Effector memory CD8-positive, alpha-beta T cell (primary cell): ENCODE data around the gene NSUN5.
"Not testable (repeated sequence)": the region's sequence is repeated elsewhere in the genome, so short reads cannot be mapped to it uniquely, and the experiment has no call there.

Experiments used
- ATAC-seq: fragments of 150-1000 bp; cut with Tn5 transposase; replicated peaks from 2 replicates; pipeline ENCODE4 v1.10.0; 2021; ENCODE audit warnings: mild to moderate bottlenecking, moderate library complexity
- DNase-seq, 3 experiments: peaks; one replicate each; pipeline ENCODE4 v3.0.0; 2021
- H3K27ac Mint-ChIP-seq, 2 donors: one replicate each; pipeline ENCODE4 v1.8.0; 2022; ENCODE audit warnings: mild to moderate bottlenecking in 2 of 2, mixed read lengths in 2 of 2, moderate library complexity in 2 of 2
- H3K27me3 Mint-ChIP-seq, 2 donors: one replicate each; pipeline ENCODE4 v1.8.0; 2022; ENCODE audit warnings: mixed read lengths in 2 of 2
- H3K36me3 Mint-ChIP-seq: one replicate; pipeline ENCODE4 v1.8.0; 2022; ENCODE audit warnings: mild to moderate bottlenecking, moderate library complexity, mixed read lengths; ENCODE audit not compliant: insufficient read depth
- H3K4me1 Mint-ChIP-seq, 2 donors: one replicate each; pipeline ENCODE4 v1.8.0; 2022; ENCODE audit warnings: low read depth in 2 of 2, mixed read lengths in 2 of 2
- H3K4me3 Mint-ChIP-seq, 2 donors: one replicate each; pipeline ENCODE4 v1.8.0; 2022; ENCODE audit warnings: mild to moderate bottlenecking in 2 of 2, mixed read lengths in 2 of 2, moderate library complexity in 2 of 2
- H3K9me3 Mint-ChIP-seq, 2 donors: one replicate each; pipeline ENCODE4 v1.8.0; 2022; ENCODE audit warnings: mixed read lengths in 2 of 2

Gene NSUN5

DNA sequence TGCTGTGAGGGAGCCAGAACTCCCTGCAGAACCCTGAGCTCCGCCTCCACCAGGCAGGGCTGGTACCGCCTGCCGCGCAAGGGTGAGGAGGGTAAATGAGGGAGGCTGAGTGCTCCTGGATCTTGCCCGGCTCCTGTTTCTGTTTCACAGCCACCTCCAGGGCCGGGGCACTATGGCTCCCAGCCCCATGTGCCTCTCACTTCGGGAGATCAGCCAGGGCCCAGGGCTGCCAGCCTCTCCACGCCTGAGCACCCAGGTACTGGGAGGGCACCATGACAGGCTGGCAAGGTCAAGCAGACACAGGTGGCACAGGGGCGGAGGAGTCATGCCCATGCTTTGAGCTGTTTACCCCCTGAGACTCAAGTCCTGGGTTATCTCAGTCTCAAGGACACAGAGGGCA lies 10.9 kb upstream of the NSUN5 start:
- H3K4me3 Mint-ChIP-seq, H3K27me3 Mint-ChIP-seq, H3K27ac Mint-ChIP-seq: not testable (repeated sequence)

DNA sequence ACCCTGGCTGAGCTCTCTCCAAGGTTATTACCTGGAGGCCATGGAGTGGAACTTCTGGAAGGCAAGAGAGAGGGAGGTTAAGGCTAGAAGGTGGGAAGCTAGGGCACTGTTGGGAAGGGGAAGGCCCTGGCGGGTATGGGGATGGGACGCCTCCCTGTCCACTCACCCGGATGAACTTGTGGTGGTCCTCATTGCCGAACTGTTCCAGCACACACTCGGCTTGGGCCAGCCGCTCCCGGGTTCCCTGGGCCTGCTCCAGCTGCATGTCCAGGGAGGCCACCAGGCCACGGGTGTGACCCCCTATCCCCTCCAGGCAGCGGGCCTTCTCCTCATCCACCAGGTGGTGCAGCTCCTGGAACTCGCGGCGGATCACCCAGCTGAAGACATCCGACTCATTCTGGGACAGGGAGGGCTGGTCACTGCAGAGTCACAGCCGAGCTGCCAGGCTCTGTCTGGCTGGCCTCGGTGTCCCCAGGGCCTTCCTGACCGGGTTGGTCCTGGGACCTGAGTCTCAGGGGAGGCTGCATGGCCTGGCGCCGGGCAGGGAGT lies 10.1 kb upstream of the NSUN5 start:
- H3K36me3 Mint-ChIP-seq, H3K4me3 Mint-ChIP-seq, ATAC-seq: not testable (repeated sequence)

More for the DNA sequence above, 10.9 kb upstream of the NSUN5 start:
- H3K9me3 Mint-ChIP-seq, H3K36me3 Mint-ChIP-seq, DNase-seq, H3K4me1 Mint-ChIP-seq, ATAC-seq: not testable (repeated sequence)

DNA sequence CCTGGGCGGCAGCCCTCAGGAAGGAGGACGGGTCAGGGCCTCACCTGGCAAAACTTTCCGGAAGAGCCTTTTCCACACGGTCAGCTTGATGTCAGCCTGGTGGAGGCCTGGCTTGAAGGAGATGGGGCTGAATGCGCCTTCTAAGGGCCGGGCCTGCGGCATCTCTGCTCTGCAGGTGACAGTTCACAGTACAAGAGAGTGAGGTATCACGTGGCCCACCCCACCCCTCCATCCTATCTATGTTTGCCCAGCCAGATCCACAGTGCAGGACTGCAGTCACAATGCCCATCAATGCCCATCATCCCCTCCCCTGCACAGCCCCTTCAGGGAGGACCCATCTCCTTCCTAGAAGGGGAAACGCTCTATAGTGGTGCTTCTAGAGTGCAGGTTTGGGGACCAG lies 7.9 kb upstream of the NSUN5 start:
- H3K4me3 Mint-ChIP-seq, result no peak overlapping the region
- no peaks in the 10 kb centered on the region for H3K4me1 Mint-ChIP-seq
- ATAC-seq (no peak), DNase-seq (no peak)
- no peaks in the 10 kb centered on the region for H3K9me3 Mint-ChIP-seq
- no peak overlapping the region for H3K27ac Mint-ChIP-seq
- no peaks in the 10 kb centered on the region for H3K36me3 Mint-ChIP-seq
- peaks cover 0 to 10% of the 10 kb centered on the region in 2 donors for H3K27me3 Mint-ChIP-seq

More for the DNA sequence above, 10.1 kb upstream of the NSUN5 start:
- H3K4me1 Mint-ChIP-seq, H3K27me3 Mint-ChIP-seq, H3K27ac Mint-ChIP-seq, DNase-seq, H3K9me3 Mint-ChIP-seq: not testable (repeated sequence)

DNA sequence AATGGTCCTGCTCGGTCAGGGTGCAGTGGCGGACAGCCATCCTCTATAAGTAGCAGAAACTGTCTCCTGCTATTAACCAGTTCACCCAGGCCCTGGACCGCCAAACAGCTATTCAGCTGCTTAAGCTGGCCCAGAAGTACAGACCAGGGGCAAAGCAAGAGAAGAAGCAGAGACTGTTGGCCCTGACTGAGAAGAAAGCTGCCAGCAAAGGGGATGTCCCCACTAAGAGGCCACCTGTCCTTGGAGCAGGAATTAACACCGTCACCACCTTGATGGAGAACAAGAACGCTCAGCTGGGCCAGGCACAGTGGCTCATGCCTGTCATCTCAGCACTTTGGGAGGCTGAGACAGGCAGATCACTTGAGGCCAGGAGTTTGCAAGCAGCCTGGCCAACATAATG lies 5.6 kb upstream of the NSUN5 start:
- H3K27ac Mint-ChIP-seq, result no peak overlapping the region
- no peak overlapping the region for H3K4me3 Mint-ChIP-seq
- peaks cover 3% of the 10 kb centered on the region for H3K36me3 Mint-ChIP-seq
- H3K9me3 Mint-ChIP-seq, result no peaks in the 10 kb centered on the region
- DNase-seq, result no peak
- H3K27me3 Mint-ChIP-seq, result peaks cover 0 to 10% of the 10 kb centered on the region in 2 donors
- peaks cover 0 to 6% of the 10 kb centered on the region in 2 donors for H3K4me1 Mint-ChIP-seq
- no peak for ATAC-seq

DNA sequence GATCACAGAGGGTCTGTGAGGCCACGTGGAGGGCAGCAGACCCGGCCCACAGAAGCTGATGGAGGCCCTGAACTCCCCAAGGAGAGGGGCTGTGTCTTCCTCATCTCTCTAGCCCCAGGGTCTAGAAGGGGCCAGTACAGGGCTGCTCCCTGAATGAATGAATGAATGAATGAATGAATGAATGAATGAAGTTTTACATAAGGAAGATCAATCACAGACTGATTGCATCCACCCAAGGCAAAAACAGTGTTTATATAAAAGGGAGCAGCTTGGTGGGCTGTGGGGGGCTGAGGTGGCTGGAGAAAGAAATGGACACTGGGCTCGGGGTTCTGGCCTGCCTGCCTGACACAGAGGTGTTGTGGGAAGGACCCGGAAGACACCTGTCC lies 4.9 kb upstream of the NSUN5 start:
- H3K36me3 Mint-ChIP-seq, result peaks cover 11% of the 10 kb centered on the region
- no peak overlapping the region for H3K4me3 Mint-ChIP-seq
- DNase-seq (no peak), ATAC-seq (no peak)
- peaks cover 0 to 10% of the 10 kb centered on the region in 2 donors for H3K27me3 Mint-ChIP-seq
- no peaks in the 10 kb centered on the region for H3K9me3 Mint-ChIP-seq
- peaks cover 4 to 10% of the 10 kb centered on the region in 2 donors for H3K4me1 Mint-ChIP-seq
- H3K27ac Mint-ChIP-seq, result no peak overlapping the region

DNA sequence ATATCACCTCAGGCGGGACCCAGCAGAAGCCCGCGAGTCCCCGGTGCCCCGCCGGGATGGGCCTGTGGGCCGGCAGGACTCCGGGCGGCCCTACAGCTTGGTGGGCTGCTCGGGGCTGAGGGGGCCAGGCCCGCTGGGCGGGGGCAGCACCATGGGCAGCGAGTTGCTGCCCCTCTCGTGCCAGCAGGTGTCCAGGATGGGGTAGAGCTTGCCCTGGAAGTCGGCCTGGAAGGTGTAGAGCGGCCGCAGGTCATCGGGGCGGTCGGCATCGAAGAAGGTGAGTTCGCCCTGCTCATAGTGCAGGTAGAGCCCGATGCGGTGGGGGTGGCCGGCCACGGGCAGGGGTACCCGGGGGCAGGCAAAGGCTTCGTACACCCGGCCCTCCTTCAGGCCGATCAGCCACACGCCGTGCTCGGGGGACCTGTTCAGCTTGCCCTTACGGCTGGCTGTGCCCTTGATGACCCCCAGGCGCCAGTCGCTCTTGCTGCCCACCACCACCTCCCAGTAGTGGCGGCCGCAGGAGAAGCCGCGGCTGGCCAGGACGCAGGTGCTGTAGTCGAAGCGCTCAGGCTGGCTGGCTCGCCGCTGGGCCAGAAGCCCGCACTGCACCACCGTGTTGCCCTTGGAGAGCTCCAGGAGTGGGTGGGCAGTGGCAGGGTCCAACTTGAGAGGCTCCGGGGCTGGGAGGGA lies 4.3 kb upstream of the NSUN5 start:
- Mint-ChIP-seq H3K4me3 (no peak overlapping the region), H3K27ac (no peak overlapping the region), H3K4me1 (peaks cover 8 to 14% of the 10 kb centered on the region in 2 donors), H3K9me3 (no peaks in the 10 kb centered on the region), H3K36me3 (peaks cover 12% of the 10 kb centered on the region), H3K27me3 (peaks cover 0 to 7% of the 10 kb centered on the region in 2 donors)
- ATAC-seq (no peak), DNase-seq (no peak)

DNA sequence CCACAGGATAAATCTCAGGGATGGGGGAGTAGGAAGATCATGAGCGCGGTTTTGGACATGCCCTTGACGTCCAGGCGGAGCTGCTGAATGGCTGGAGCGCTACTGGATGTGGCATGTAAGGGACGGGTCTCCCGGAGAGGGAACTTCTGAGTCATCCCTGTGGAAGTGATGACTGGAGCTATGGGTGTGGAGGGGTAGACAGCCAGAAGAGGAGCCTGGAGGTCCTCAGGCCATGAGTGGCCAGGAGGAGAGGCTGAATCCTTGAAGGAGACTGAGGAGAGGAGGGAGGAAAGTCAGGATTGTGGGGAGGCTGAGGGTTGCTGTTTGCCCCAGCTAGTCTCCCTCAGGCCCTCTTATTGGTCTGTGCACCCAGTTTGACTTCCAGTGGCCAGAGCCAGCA lies 2.8 kb upstream of the NSUN5 start:
- not testable (repeated sequence) for DNase-seq, H3K27ac Mint-ChIP-seq, ATAC-seq, H3K4me3 Mint-ChIP-seq, H3K27me3 Mint-ChIP-seq, H3K9me3 Mint-ChIP-seq
- H3K4me1 Mint-ChIP-seq, result peaks cover 19 to 28% of the 10 kb centered on the region in 2 donors
- peaks cover 15% of the 10 kb centered on the region for H3K36me3 Mint-ChIP-seq

DNA sequence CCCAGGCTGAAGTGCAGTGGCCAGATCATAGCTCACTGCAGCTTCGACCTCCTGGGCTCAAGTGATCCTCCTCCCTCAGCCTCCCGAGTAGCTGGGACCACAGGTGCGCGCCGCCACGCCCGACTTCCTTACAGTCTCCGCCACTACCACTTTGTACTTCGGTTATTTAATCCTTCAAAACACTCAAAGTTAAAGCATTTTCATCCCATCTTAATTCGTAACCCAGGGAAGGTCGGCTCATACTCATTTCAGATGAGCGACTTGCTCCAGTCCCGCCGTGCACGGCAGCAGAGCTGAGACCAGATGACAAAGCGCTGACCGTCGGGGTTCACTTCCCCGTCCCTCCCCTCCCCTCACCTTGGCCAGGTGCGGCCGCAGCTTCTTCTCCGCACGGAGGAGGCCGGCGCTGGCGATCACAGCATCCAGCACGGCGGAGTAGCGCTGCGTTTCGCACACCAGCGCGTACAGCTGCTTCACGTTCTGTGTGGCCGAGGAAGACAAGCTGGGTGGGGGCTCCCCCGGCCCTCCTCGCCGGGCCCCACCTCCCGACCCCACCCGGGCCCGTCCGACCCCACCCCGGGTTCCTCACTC lies 457 bp downstream of the NSUN5 start:
- Mint-ChIP-seq H3K4me1 (peaks cover 25 to 28% of the 10 kb centered on the region in 2 donors), H3K27ac (peak overlapping the region; percentile 96 to 97), H3K27me3 (no peaks in the 10 kb centered on the region), H3K9me3 (no peaks in the 10 kb centered on the region), H3K36me3 (peaks cover 40% of the 10 kb centered on the region), H3K4me3 (peak overlapping the region; percentile 98 to 99)
- ATAC-seq (peak; percentile 36), DNase-seq (no peak)

DNA sequence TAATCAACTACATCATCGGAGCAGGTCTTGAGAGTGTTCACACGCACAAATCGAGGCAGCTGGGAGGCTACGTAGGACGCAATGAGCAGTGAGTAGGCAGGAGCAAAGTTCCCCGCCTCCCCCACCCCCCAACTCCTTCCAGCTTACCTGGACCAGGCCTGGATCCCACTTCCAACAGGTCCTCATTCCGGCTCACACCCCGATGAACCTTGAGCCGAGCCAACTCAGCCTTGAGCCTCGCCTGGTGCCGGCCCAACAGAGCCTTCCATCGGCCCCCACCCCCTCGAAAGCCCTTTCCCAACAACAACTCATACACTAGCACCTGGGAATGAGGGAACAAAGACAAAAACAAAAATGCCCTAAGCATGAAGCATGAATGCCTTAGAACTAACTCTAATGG lies 1.2 kb downstream of the NSUN5 start:
- peaks cover 41% of the 10 kb centered on the region for H3K36me3 Mint-ChIP-seq
- ATAC-seq (no peak), DNase-seq (no peak)
- H3K9me3 Mint-ChIP-seq, result no peaks in the 10 kb centered on the region
- peaks cover 25 to 28% of the 10 kb centered on the region in 2 donors for H3K4me1 Mint-ChIP-seq
- H3K27ac Mint-ChIP-seq, result peak overlapping the region in 1 of 2 donors; percentile 96
- peak overlapping the region; percentile 98 to 99 for H3K4me3 Mint-ChIP-seq
- H3K27me3 Mint-ChIP-seq, result no peaks in the 10 kb centered on the region

DNA sequence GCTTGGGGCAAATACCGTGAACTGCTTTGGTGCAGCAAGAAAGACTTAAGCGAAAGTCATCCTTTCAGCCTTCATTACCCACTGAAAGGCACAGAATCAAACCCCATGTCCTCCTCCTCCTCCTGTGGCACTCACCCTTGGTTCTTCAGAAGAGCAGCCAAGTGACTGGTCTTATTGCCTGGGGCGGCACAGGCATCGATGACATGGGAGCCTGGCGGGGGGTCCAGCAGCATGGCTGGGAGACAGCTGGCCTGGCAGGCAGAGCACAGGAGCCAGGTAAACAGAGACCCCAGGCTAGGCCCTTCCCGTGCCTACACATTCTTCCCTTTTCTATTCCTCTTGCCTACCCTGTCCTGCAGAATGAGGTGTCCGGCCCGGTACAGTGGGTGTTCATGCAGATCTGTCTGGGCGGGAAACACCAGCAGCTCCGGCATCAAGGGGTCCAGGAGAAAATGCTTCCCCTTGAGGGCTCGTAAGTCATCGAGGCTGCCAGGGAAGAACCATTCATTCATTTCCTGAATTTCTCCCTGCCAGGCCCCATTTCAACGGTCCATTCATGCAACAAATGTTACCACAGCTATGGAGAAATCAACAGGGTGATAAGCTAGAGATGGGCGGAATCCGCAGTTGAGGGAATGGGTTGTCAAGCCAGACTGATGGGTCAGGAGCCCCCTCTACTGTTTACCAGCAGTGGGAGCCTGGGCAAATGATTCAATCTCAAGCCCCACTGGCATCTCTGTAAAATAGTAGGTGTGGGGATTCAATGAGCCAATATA lies 3.8 kb downstream of the NSUN5 start:
- H3K27ac Mint-ChIP-seq, DNase-seq, H3K4me3 Mint-ChIP-seq, H3K27me3 Mint-ChIP-seq, ATAC-seq, H3K9me3 Mint-ChIP-seq: not testable (repeated sequence)
- H3K4me1 Mint-ChIP-seq, result peaks cover 21 to 25% of the 10 kb centered on the region in 2 donors
- H3K36me3 Mint-ChIP-seq, result peaks cover 41% of the 10 kb centered on the region

DNA sequence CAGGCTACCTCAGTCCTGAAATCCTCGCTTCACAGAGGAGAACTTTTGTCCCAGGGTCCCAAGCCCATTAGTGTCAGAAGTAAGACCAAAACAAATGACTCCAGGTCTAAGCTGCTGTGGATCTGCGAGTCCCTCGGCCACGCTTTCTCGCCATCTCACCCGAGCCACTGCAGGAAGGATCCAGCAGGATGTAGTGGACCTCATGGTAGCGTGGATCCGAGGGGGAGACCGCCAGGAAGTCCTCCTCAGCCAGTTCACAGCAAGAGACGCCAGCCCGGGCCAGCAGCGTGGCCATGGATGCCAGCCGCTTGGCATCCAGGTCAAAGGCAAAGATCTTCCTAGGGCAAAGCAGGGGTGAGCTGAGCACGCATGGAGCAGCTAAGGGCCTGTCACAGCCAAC lies 4.6 kb downstream of the NSUN5 start:
- Mint-ChIP-seq H3K27me3 (no peaks in the 10 kb centered on the region), H3K4me1 (peaks cover 21 to 25% of the 10 kb centered on the region in 2 donors), H3K36me3 (peaks cover 36% of the 10 kb centered on the region), H3K9me3 (no peaks in the 10 kb centered on the region), H3K27ac (no peak overlapping the region), H3K4me3 (no peak overlapping the region)
- ATAC-seq (no peak), DNase-seq (no peak)

DNA sequence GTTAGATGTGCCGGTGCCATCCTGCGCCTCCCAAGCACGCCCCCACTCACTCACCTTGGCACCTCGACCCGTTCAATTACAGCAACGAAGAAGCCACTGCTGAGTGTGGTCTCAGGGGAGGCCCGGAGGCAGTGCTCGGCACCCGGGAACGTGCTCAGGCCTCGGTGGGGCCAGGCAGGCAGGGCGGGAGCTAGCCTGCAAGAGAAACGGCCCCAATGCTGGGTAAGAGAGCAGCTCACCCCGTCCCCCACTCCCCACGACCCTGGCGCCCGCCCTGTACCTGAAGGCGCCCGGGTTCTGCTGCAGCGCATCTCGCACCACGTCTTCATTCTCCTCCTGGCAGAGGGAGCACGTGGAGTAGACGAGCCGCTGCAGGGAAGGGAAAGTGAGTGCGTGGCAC lies 5.1 kb downstream of the NSUN5 start:
- Mint-ChIP-seq H3K9me3 (no peaks in the 10 kb centered on the region), H3K27me3 (no peaks in the 10 kb centered on the region), H3K27ac (no peak overlapping the region), H3K36me3 (peaks cover 30% of the 10 kb centered on the region), H3K4me1 (peaks cover 18 to 22% of the 10 kb centered on the region in 2 donors), H3K4me3 (no peak overlapping the region)
- ATAC-seq (no peak), DNase-seq (no peak)

DNA sequence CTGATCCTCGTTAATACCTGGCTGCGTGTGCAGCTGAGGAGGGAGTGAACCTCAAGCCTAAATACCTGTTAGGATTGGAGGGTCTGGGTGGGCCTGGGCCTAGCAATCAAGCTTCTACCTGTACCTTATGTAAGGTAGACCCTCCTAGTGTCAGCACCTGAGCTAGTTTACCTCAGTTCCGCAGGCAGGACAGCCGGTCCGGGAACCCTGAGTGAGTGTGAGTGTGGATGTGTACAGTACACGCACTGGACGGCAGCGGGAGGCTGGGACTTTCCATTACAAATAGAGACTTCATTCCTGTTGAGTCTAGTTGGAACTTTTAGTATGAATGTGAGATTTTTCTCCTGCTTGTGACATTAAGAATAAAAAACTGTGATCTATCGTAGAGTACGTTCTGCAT lies 5.8 kb downstream of the NSUN5 start:
- Mint-ChIP-seq H3K4me1 (peaks cover 12 to 16% of the 10 kb centered on the region in 2 donors), H3K36me3 (peaks cover 28% of the 10 kb centered on the region)
- DNase-seq, H3K4me3 Mint-ChIP-seq, H3K27ac Mint-ChIP-seq, H3K9me3 Mint-ChIP-seq, ATAC-seq, H3K27me3 Mint-ChIP-seq: not testable (repeated sequence)
